Inflammatory macrophage treated with lipopolysaccharide for 1 hour (primary cell): ENCODE measurements around the gene RGS10.
A peak's percentile ranks its signal among the peaks of the same experiment; 100 is the strongest.

Experiments used
- DNase-seq, 2 donors: peaks; one replicate each; pipeline ENCODE4 v3.0.0-alpha.2; 2020 to 2022

RGS10 gene

DNA sequence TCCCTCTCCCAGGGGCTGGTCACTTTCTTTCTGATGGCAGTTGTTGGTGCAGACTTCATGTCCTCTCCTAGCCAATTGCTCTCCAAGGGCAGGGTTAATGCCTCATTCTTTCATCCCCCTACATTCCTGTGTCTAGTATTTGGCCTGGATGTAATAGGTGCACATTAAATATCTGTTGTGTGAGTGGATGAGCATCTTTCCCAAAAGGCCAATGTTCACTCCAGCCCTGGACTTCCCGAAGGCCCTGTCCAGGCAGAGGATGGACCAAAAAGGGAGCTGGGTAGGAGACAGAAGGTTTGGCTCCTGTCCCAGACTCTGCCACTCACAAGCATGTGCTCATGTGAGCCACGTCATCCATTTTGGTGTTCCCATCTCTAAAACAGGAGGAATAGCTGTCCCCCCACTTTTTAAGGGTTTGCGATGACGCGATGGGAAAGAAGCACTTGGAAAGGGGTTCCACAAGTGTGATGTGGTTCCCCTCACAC, 47.5 kb downstream of the RGS10 start:
- DNase-seq, result no peak

- no peak for DNase-seq
These were observed 48.1 kb downstream of the RGS10 start for GRCh38 chr10:119494236-119495020.

DNA sequence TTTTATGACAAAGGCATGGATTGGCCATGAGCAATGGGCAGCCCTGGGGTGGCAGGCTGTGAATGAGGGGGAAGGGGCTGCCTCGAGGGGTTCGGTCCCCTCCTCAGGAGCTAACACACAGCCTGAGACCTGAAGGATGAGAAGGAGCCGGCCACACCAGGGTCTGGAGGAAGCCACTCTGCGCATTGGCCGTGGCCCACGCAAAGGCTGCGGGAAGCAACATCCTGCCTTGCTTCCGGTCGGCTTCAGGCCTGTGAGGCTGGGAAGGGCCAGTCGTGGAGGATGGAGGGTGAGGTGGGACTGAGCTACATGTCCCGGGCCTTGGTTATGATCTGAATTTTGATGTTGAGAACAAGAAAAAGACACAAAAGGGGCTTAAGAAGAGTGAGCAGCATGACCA, 49.4 kb downstream of the RGS10 start:
- DNase-seq, result no peak

DNA sequence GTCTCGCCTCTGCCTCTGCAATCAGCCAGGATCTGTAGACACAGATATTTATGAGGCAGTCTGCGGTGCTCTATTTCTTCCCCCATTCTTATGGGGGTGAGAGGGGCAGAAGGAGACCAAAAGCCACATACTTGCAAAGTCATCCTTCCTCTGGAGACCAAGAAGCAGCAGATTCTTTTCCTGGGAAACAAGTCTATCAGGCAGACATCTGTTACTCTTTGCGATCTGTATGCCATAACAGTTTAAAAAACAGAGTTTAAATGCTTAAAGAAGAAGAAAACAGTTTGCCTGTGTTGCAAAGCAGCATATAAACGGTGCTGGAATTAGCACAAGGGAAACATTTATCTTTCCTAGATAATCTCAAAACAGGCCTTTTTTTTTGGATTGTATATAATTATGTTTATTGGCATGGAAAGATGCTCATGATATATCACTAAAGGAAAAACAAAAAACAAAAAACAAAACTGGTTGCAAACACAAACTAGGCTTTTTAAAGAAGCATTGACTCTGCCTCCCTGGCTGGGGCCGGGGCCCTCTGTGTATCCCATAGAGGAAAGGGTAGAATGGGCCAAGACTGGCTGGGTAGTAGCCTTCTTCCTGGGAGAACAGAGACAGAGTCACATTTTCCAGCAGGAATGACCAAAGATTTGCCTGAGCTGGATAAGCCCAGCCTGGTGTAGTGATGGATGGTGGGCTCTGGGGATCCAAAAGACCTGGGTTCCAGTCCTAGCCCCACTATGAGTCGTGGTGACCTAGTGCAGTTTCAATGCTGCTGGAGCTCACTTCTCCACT, 50.4 kb downstream of the RGS10 start:
- no peak for DNase-seq

DNA sequence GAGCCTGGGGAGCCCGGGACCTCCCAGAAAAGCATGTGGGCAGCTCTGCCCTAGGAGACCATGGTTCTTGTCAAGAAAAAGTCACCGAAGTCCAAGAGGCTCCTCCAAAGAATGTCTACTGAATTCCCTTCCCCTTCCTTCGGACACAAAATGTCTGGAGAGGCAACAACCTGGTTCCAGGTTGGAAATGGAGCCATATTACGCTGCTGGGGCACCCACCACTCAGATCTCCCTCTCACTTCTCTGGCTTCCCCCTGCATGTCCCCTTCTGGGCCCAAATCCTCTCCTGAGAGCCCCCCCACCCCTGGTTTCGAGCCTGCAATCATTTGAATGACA, 52.6 kb downstream of the RGS10 start:
- no peak for DNase-seq

DNA sequence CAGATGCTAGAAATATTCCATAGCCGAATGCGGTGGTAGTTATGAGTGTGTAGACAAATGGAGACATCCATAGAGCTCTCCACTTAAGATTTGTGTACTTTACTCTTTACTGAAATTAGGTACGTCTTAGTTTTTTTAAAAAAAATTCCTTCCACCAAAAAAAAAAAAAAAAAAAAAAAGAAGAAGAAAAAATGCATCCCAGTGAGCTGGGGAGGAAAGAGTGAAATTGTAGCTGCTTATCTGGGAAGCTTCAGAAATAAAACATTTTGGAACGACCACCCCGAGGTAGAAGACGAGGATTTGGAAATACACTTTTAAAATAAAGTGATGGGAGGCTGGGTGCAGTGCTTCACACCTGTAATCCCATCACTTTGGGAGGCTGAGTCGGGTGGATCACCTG, 53.8 kb downstream of the RGS10 start:
- DNase-seq, result no peak

GRCh38 chr10:119483839-119484238, 58.7 kb downstream of the RGS10 start:
- no peak for DNase-seq

DNA sequence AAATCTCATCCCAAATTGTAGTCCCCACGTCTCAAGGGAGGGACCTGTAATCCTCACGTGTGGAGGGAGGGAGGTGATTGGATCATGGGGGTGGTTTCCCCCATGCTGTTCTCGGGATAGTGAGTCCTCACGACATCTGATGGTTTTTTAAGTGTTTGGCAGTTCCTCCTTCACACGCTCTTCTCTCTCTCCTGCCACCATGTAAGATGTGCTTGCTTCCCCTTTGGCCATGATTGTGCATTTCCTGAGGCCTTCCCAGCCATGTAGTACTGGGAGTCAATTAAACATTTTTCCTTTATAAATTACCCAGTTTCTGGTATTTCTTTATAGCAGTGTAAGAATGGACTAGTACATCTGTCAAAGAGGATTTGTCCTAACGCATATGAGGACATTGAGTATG, 59.5 kb downstream of the RGS10 start:
- DNase-seq, result peak in 1 of 2 donors; percentile 31

- no peak for DNase-seq
These were observed 60.6 kb downstream of the RGS10 start for GRCh38 chr10:119481781-119482426.

DNA sequence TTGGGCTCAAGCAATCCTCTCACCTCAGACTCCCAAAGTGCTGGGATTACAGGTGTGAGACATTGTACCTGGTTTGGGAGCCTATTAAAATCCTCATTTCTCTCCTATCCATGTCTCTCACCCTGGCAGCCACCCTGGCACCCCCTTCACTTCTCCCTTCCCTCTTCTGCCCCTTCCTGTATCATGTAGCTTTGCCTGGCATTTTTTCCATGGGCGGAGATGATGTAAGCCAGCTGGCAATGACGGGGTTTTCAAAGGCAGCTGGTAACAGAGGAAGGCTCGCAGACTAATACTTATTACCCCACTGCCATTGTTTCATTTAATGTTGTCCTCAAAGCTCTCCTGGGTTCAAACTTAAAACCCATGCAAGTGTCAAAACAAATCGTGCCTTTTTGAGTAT, 61.9 kb downstream of the RGS10 start:
- DNase-seq, result peak; percentile 49 to 62

- no peak for DNase-seq
These were observed 63.0 kb downstream of the RGS10 start for GRCh38 chr10:119479532-119479931.

DNA sequence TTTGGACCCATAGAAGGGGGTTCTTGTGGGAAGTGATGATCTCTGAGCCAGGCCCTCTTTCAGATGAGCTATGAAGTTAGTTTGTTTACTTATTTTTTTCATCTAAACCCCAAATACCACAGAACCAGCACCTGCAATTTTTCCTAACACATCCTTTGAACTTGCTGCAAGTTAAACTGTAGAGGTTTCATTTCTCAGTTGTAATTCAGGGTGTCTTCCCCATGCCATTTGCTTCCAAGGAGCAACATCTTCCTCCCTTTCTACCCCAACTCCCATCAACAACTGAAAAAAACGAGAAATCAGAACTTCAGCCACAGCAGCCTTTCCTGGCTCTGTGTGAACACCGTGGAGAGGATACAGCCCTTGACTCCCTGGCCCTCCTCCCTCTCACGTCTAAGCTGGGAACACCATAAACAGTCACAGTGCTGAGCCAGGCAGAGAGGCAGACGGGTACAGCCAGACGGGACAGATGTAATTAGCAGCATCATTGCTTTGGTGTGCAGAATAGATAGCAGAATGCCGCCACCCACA, 63.6 kb downstream of the RGS10 start:
- DNase-seq, result no peak

DNA sequence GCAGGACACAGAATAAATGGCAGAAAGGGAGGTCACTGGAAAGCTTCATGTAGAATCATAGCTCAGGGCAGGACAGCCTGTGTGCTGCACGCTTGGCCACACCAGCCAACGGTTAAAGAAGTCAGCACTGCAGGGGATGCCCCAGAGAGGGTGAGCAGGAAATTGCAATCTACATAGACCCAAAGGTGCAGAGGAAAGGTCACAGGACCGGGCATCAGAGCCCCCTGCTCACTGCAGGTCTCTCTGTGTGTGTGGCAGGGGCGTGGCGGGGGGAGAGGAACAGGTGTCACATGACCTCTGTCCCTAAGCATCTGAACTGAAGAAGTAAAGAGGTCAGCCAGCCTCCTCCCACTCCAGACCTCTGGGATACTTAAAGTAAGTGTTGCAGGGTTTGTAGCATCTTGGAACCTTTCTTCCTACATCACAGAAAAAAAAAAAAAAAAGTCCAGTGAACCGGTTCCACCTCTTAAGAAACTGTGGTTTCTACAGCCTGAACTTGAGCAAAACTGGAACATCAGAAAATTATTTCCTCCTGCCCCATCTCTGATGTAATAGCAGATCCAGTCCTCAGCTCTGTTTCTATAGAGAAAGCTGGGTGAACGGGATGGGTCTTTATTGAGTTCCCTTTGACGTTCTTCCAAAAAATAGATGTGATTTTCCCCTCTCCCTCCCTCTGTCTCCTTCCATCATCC, 64.3 kb downstream of the RGS10 start:
- peak; percentile 78 to 85 for DNase-seq

GRCh38 chr10:119477444-119477843, 65.1 kb downstream of the RGS10 start:
- DNase-seq, result no peak

DNA sequence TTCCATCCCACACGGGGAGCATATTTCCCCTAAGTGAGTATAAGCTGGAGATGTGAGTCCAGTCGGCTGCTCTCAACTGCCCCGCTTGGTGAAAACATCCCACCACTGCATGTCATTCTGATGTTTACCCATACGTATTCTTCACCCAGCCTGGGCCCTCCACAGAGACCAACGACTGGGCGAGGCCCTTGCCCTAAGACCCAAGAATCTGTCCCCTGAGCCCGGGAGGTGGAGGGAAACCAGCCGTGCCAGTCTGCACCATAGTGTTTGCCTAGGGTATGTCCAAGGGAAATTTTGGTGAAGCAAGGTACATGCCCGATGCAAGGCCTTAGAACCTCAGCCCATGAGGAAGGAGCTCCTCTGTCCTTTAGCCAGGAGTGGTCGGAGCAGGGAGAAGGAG, 67.9 kb downstream of the RGS10 start:
- DNase-seq, result no peak

DNA sequence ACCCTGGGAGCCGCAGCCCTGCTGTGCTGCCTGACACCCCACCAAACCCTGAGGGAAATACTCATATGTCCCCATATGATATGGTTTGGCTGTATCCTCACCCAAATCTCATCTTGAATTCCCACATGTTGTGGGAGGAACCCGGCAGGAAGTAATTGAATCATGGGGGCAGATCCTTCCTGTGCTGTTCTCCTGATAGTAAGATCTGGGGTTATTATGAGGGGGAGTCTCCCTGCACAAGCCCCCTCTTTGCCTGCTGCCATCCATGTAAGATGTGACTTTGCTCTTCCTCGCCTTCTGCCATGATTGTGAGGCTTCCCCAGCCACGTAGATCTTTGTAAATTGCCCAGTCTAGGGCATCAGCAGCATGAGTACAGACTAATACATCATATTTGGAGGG, 68.7 kb downstream of the RGS10 start:
- DNase-seq, result no peak

DNA sequence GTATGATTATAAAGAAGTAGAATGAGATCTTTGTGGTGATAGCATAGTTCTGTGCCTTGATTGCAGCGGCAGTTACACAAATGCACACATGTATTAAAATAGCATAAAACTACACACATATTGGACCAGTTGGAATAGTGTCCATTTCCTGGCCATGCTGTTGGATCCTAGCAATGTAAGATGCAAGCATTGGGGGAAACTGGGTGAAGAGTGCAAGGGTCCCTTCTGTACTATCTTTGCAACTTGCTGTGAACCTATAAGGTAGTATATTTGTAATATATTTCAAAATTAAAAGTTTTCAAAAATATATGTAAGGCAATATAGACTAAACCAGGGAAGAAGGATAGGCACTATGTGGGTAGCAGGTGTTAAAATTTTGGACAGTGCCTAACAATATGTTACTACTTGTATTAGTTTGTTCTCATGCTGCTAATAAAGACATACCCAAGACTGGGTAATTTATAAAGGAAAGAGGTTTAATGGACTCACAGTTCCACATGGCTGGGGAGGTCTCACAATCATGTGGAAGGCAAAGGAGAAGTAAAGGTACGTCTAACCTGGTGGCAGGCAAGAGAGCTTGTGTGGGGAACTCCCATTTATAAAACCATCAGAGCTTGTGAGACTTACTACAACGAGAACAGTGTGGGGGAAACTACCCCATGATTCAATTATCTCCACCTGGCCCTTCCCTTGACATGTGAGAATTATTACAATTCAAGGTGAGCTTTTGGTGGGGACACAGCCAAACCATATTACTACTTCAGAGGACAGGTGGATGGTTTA, 71.4 kb downstream of the RGS10 start:
- DNase-seq, result no peak

- DNase-seq, result no peak
These were observed 72.7 kb downstream of the RGS10 start for GRCh38 chr10:119469846-119470245.

DNA sequence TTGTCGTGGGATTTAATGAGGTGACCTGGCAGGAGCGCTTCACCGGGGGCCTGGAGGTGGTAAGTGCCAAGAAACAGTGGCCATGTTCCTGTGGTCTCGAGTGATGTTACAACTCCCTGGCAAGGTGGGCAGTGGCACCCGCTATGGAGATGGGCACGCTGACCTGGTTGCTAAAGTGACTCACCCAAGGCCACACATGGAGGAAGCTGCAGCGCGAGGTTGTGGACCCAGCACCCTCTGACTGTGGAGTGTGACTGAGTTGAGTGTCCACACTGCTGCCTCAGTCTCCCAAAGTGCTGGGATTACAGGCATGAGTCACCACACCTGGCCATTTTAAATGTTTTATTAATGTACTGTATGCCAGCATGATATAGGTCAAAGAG, 73.2 kb downstream of the RGS10 start:
- DNase-seq, result no peak

DNA sequence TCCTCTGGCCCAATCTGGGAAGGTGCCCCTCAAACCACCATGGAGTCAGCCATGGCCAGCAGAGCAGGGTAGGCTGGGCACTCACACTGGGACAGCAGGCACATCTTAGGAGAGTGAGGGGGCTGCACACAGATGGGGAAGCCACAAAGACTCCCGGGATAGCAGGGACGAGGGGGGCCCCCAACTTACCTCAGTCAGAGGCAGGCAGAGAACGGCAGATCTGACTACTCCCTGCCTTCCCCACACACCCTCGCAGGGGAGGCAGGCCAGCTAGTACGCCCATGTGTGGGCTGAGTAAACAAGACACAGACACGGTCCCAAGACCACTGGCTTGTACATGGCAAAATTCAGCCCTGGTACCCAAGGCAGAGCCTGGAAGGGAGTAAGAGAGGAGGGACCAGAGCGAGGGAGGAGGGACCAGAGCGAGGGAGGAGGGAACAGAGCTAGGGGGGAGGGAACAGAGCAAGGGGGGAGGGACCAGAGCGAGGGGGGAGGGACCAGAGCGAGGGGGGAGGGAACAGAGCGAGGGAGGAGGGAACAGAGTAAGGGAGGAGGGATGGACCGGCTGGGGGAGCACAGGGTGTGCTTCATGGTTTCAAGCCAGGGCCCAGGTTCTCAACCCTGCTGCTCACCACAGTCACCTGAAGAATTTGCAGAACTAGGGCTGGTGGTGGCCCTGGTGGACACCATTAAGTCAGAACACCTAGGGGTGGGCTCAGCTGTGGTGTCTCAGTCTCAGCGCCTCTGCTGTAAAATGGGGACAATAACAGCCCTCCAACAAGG, 73.8 kb downstream of the RGS10 start:
- DNase-seq, result no peak

- DNase-seq, result peak in 1 of 2 donors; percentile 25
These were observed 75.9 kb downstream of the RGS10 start for GRCh38 chr10:119466655-119467054.
